ENCODE measurements around the gene PCDHA9. TPM values are rescaled to one million over a fixed set of nuclear protein-coding genes. Genes with fewer than 3 reads are reported as not detected.
A peak's percentile ranks its signal among the peaks of the same experiment; 100 is the strongest.
"Not testable (repeated sequence)": the region's sequence is repeated elsewhere in the genome, so short reads cannot be mapped to it uniquely, and the experiment has no call there.

PCDHA9 gene
- total and polyA plus RNA-seq, 4 experiments from 2014 or later: not detected

GRCh38 chr5:140808241-140808888 lies 39.8 kb upstream of the PCDHA9 start:
- H3K27me3 Mint-ChIP-seq: peaks cover 7 to 18% of the 10 kb centered on the region in 2 donors

GRCh38 chr5:140808889-140809291 lies 39.3 kb upstream of the PCDHA9 start:
- H3K4me1 ChIP-seq (ENCODE audit: insufficient read depth, low read length): no peaks in the 10 kb centered on the region
- CTCF ChIA-PET (ENCODE audit: partially characterized antibody): no interaction called here
- no peaks in the 10 kb centered on the region for H3K9me3 ChIP-seq (ENCODE audit: control insufficient read depth in 1 of 2, low read length in 2 of 2)
- DNase-seq: no peak
- no peaks in the 10 kb centered on the region for H3K36me3 ChIP-seq (ENCODE audit: insufficient read depth, low read length)
- POLR2A ChIA-PET (ENCODE audit: partially characterized antibody): no interaction called here
- H3K4me3 Mint-ChIP-seq: no peak overlapping the region
- intact Hi-C loops (cut with micrococcal nuclease): no loop called here
- peaks cover 3 to 77% (median 49%) of the 10 kb centered on the region in 8 donors for H3K9me3 Mint-ChIP-seq
- H3K27ac Mint-ChIP-seq: no peak overlapping the region
- H3K4me1 Mint-ChIP-seq: no peaks in the 10 kb centered on the region
- no peaks in the 10 kb centered on the region for H3K27me3 ChIP-seq (ENCODE audit: insufficient read depth, low read length)
- H3K27me3 Mint-ChIP-seq: peaks cover 7 to 15% of the 10 kb centered on the region in 2 donors
- peaks cover 3 to 10% of the 10 kb centered on the region in 2 donors for H3K36me3 Mint-ChIP-seq
- H3K4me3 ChIP-seq (ENCODE audit: low read length in 2 of 2): no peak overlapping the region
- no peak overlapping the region for H3K27ac ChIP-seq (ENCODE audit: low read depth, low read length)

More at GRCh38 chr5:140808241-140808888, 39.8 kb upstream of the PCDHA9 start:
- DNase-seq; H3K27ac Mint-ChIP-seq; intact Hi-C loops (cut with micrococcal nuclease); H3K36me3 ChIP-seq (ENCODE audit: insufficient read depth, low read length); H3K4me3 ChIP-seq (ENCODE audit: low read length in 2 of 2); H3K27me3 ChIP-seq (ENCODE audit: insufficient read depth, low read length); H3K27ac ChIP-seq (ENCODE audit: low read depth, low read length); H3K4me3 Mint-ChIP-seq; H3K4me1 Mint-ChIP-seq; POLR2A ChIA-PET (ENCODE audit: partially characterized antibody); H3K9me3 ChIP-seq (ENCODE audit: control insufficient read depth in 1 of 2, low read length in 2 of 2); H3K4me1 ChIP-seq (ENCODE audit: insufficient read depth, low read length): not testable (repeated sequence)
- peaks cover 3 to 82% (median 53%) of the 10 kb centered on the region in 8 donors for H3K9me3 Mint-ChIP-seq
- CTCF ChIA-PET (ENCODE audit: partially characterized antibody): interaction anchor here (0.9 kb wide), 1 partner anchor 8 kb away, joined by 3 read pairs; no protein-coding TSS in a partner anchor
- H3K36me3 Mint-ChIP-seq: peaks cover 7 to 13% of the 10 kb centered on the region in 2 donors

GRCh38 chr5:140821375-140822280 lies 26.6 kb upstream of the PCDHA9 start, which contains the start of gene PCDHA5:
Gene PCDHA5 (plus strand): TSS chr5:140821613.
- ChIA-PET CTCF (ENCODE audit: partially characterized antibody) (no interaction called here), POLR2A (ENCODE audit: partially characterized antibody) (no interaction called here)
- Mint-ChIP-seq H3K27ac (no peak within 1 kb of the TSS), H3K36me3 (no peaks in the 10 kb centered on the region), H3K4me3 (no peak within 1 kb of the TSS), H3K27me3 (peaks cover 2 to 5% of the 10 kb centered on the region in 2 donors), H3K4me1 (no peaks in the 10 kb centered on the region), H3K9me3 (peaks cover 0 to 49% (median 21%) of the 10 kb centered on the region in 8 donors)
- H3K4me1 ChIP-seq (ENCODE audit: insufficient read depth, low read length): no peaks in the 10 kb centered on the region
- H3K27ac ChIP-seq (ENCODE audit: low read depth, low read length): no peak within 1 kb of the TSS
- intact Hi-C loops (cut with micrococcal nuclease): no loop called here
- H3K4me3 ChIP-seq (ENCODE audit: low read length in 2 of 2): no peak within 1 kb of the TSS
- H3K9me3 ChIP-seq (ENCODE audit: control insufficient read depth in 1 of 2, low read length in 2 of 2): no peaks in the 10 kb centered on the region
- no peaks in the 10 kb centered on the region for H3K36me3 ChIP-seq (ENCODE audit: insufficient read depth, low read length)
- H3K27me3 ChIP-seq (ENCODE audit: insufficient read depth, low read length): no peaks in the 10 kb centered on the region
- no peak for DNase-seq

GRCh38 chr5:140822281-140822629 lies 25.9 kb upstream of the PCDHA9 start:
- H3K9me3 Mint-ChIP-seq: peaks cover 3 to 50% (median 27%) of the 10 kb centered on the region in 8 donors
- H3K27me3 Mint-ChIP-seq: peaks cover 4 to 8% of the 10 kb centered on the region in 2 donors
- no peak overlapping the region for H3K27ac Mint-ChIP-seq
- peaks cover 0 to 1% (median 0%) of the 10 kb centered on the region in 4 donors for H3K4me1 Mint-ChIP-seq
- intact Hi-C loops (cut with micrococcal nuclease): no loop called here
- H3K36me3 ChIP-seq (ENCODE audit: insufficient read depth, low read length): no peaks in the 10 kb centered on the region
- CTCF ChIA-PET (ENCODE audit: partially characterized antibody): no interaction called here
- no peaks in the 10 kb centered on the region for H3K4me1 ChIP-seq (ENCODE audit: insufficient read depth, low read length)
- H3K27me3 ChIP-seq (ENCODE audit: insufficient read depth, low read length): peaks cover under 1% of the 10 kb centered on the region
- no peak overlapping the region for H3K4me3 ChIP-seq (ENCODE audit: low read length in 2 of 2)
- H3K27ac ChIP-seq (ENCODE audit: low read depth, low read length): no peak overlapping the region
- no peak overlapping the region for H3K4me3 Mint-ChIP-seq
- no peak for DNase-seq
- no peaks in the 10 kb centered on the region for H3K9me3 ChIP-seq (ENCODE audit: control insufficient read depth in 1 of 2, low read length in 2 of 2)
- H3K36me3 Mint-ChIP-seq: peaks cover 0 to 2% of the 10 kb centered on the region in 2 donors
- POLR2A ChIA-PET (ENCODE audit: partially characterized antibody): no interaction called here

GRCh38 chr5:140822969-140823368 lies 25.2 kb upstream of the PCDHA9 start:
- H3K36me3 Mint-ChIP-seq; H3K36me3 ChIP-seq (ENCODE audit: insufficient read depth, low read length); H3K4me3 ChIP-seq (ENCODE audit: low read length in 2 of 2); H3K27ac Mint-ChIP-seq; H3K9me3 ChIP-seq (ENCODE audit: control insufficient read depth in 1 of 2, low read length in 2 of 2); H3K4me1 ChIP-seq (ENCODE audit: insufficient read depth, low read length); H3K27me3 Mint-ChIP-seq; H3K4me1 Mint-ChIP-seq; DNase-seq; intact Hi-C loops (cut with micrococcal nuclease); H3K27me3 ChIP-seq (ENCODE audit: insufficient read depth, low read length); H3K27ac ChIP-seq (ENCODE audit: low read depth, low read length); POLR2A ChIA-PET (ENCODE audit: partially characterized antibody); CTCF ChIA-PET (ENCODE audit: partially characterized antibody); H3K4me3 Mint-ChIP-seq: not testable (repeated sequence)
- H3K9me3 Mint-ChIP-seq: peaks cover 3 to 53% (median 33%) of the 10 kb centered on the region in 8 donors

GRCh38 chr5:140823475-140823874 lies 24.7 kb upstream of the PCDHA9 start:
- Mint-ChIP-seq H3K9me3 (peaks cover 3 to 51% (median 35%) of the 10 kb centered on the region in 8 donors), H3K27me3 (peaks cover 7 to 8% of the 10 kb centered on the region in 2 donors), H3K27ac (no peak overlapping the region), H3K4me3 (no peak overlapping the region), H3K4me1 (peaks cover 0 to 1% (median 0%) of the 10 kb centered on the region in 4 donors), H3K36me3 (peaks cover under 1 to 2% of the 10 kb centered on the region in 2 donors)
- ChIA-PET CTCF (ENCODE audit: partially characterized antibody) (no interaction called here), POLR2A (ENCODE audit: partially characterized antibody) (no interaction called here)
- Histone ChIP-seq H3K27ac (ENCODE audit: low read depth, low read length) (no peak overlapping the region), H3K4me1 (ENCODE audit: insufficient read depth, low read length) (no peaks in the 10 kb centered on the region), H3K27me3 (ENCODE audit: insufficient read depth, low read length) (peaks cover 3% of the 10 kb centered on the region), H3K36me3 (ENCODE audit: insufficient read depth, low read length) (no peaks in the 10 kb centered on the region), H3K4me3 (ENCODE audit: low read length in 2 of 2) (no peak overlapping the region), H3K9me3 (ENCODE audit: control insufficient read depth in 1 of 2, low read length in 2 of 2) (no peaks in the 10 kb centered on the region)
- no peak for DNase-seq
- intact Hi-C loops (cut with micrococcal nuclease): no loop called here

- no peaks in the 10 kb centered on the region for H3K9me3 ChIP-seq (ENCODE audit: control insufficient read depth in 1 of 2, low read length in 2 of 2)
- H3K4me1 ChIP-seq (ENCODE audit: insufficient read depth, low read length): no peaks in the 10 kb centered on the region
- Mint-ChIP-seq H3K36me3 (peaks cover 4 to 6% of the 10 kb centered on the region in 2 donors), H3K4me3 (no peak within 1 kb of the TSS), H3K9me3 (peaks cover 2 to 58% (median 37%) of the 10 kb centered on the region in 8 donors), H3K27me3 (peaks cover 12 to 14% of the 10 kb centered on the region in 2 donors), H3K4me1 (peaks cover 0 to 1% (median 0%) of the 10 kb centered on the region in 4 donors), H3K27ac (peak within 1 kb of the TSS in 2 of 7 donors; percentile 22 to 46)
- H3K4me3 ChIP-seq (ENCODE audit: low read length in 2 of 2): no peak within 1 kb of the TSS
- DNase-seq: no peak
- no peak within 1 kb of the TSS for H3K27ac ChIP-seq (ENCODE audit: low read depth, low read length)
- peaks cover 3% of the 10 kb centered on the region for H3K27me3 ChIP-seq (ENCODE audit: insufficient read depth, low read length)
- ChIA-PET CTCF (ENCODE audit: partially characterized antibody) (no interaction called here), POLR2A (ENCODE audit: partially characterized antibody) (no interaction called here)
- H3K36me3 ChIP-seq (ENCODE audit: insufficient read depth, low read length): no peaks in the 10 kb centered on the region
- intact Hi-C loops (cut with micrococcal nuclease): no loop called here
Measured at GRCh38 chr5:140827704-140828361, 20.3 kb upstream of the PCDHA9 start, which contains the start of gene PCDHA6. Gene PCDHA6 (plus strand): TSS chr5:140827960. CDS start chr5:140828092, 132 bp downstream.

Data from CD4-positive, alpha-beta memory T cell (primary cell).